RPMI7951 (cell line): Measurements from ENCODE around the gene AGBL4. TPM values are rescaled to one million over a fixed set of nuclear protein-coding genes. Genes with fewer than 3 reads are reported as not detected.
A peak's percentile ranks its signal among the peaks of the same experiment; 100 is the strongest.

Experiments used
- DNase-seq: peaks from one replicate; pipeline ENCODE4 v3.0.0-alpha.2; 2012; ENCODE audit warnings: low read depth
- total RNA-seq: library from RNA; depleted of rRNA; stranded (reverse); fragments of >200 nt; shearing (Covaris generic); gene quantifications from 2 replicates; pipeline ENCODE4 v1.2.3, GENCODE V29; 2014

Gene AGBL4
- total RNA-seq, 1 experiment from 2014 or later, result not detected

DNA sequence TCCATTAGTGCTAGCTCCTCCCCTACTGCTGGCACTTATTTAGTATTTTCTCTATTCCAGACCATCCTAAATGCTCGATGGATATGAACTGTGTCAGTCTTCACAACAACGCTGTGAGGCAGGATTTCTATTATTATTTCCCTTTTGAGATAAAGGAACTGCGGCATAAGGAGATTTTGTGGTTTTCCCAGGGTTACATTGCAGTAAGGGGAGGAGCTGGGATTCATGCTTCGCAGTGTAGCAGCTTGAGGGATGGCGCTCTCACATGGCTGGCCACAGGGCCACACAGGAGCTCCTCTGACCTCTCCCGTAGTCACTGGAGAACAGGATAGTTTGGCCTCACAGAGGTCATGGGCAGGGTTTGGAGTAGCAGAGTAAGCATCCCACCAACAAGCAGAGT lies 1364.0 kb downstream of the AGBL4 start:
- DNase-seq, result no peak

DNA sequence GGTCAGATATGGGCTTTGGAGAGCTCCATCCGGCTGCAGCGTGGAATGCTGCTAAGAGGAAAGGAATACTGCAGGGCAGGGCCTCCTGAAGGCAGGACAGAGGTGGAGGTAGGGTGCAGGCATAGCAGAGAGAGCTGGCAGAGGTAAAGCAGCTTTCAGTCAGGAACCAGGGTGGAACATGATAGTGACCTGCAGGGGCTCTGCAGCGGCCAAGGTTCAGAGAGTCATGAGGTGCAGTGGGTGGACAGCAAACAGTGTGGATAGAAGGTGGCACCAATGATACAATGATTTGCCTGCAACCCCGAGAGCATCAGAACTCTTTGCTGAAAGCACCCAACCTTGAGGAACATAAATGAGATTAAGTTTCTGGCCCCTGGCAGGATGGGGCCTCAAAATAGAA lies 1366.3 kb downstream of the AGBL4 start:
- no peak for DNase-seq

DNA sequence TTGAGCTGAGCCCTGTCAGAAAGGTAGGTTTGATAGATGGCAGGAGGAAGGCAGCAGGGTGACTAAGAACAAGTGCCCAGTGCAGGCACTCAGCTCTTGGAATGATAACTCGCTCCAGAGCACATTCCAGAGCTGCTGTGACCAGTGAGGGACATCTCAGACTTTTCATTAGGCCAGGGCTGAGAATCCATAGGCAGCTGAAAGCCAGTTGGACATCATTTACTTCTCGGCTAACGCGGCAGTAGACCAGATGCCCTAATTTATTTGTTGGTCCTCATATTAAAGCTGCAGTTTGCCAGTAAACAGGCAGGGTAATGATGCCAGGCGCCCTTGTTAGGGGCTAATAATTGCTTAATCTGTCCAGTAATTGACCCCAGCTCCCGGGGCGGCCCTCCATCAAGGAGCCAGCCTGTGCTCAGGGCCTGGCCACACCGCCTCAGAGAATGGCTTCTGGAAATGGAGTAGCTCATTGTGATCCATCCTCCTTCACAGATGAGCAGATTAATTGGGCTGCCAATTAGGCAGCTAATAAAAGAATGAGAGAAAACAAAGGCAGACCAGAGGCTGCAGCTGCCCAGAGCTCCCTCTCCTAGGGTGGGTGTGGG lies 1369.0 kb downstream of the AGBL4 start:
- no peak for DNase-seq

DNA sequence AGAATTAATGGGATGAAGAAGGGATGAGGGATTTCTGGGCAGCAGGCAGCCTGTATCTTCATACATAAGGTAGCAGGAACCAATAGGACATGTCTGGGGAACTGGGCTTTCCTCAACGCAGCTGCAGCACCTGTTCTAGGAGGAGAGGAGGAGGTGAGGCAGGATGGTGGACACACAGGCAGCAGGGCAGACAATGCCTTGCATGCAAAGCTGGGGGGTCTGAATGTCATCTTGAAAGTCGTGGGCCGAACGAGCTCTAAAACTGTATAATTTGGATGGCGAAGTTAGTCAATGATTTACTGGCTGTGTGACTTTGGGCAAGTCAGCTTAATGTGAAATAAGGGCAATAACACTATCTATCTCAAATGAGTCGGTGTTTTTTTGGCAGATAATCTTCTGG lies 1371.4 kb downstream of the AGBL4 start:
- no peak for DNase-seq

DNA sequence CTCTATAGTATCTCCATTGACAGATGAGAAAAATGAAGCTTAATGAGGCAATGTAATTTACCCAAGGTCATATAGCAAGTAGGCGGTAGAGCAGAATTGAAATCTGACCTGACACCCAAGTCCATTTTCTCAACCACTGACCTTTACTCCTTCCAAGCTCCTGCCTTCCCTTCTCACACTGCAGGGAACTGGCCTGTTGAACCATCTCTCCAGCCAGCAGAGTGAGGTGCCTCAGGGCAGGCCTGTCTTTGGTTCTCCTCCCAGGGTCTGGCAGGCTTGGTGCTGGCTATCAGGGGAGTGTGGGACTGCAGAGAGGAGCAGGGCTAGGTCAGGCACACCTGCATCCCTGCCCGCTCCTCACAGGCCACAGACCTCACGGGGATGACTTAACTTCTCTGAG lies 1373.9 kb downstream of the AGBL4 start:
- no peak for DNase-seq

DNA sequence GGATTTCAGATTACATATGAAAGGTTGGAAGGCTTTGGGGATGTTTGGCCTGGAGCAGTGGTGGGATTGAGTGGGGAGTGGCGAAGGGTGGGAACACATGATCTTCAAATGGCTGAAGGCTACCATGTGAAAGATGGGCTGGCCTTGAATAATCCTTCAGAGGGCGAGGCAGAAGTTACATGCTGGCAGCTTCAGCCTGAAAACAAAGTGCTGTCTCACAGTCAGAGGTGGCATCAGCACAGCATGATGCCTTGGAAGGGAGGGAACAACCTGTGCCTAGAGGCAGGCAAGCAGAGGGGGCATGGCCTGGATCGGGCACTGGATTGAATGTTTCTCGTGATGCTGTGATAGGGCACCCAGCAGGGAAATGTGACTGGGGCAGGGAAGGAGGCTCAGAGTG lies 1377.9 kb downstream of the AGBL4 start:
- DNase-seq, result no peak

DNA sequence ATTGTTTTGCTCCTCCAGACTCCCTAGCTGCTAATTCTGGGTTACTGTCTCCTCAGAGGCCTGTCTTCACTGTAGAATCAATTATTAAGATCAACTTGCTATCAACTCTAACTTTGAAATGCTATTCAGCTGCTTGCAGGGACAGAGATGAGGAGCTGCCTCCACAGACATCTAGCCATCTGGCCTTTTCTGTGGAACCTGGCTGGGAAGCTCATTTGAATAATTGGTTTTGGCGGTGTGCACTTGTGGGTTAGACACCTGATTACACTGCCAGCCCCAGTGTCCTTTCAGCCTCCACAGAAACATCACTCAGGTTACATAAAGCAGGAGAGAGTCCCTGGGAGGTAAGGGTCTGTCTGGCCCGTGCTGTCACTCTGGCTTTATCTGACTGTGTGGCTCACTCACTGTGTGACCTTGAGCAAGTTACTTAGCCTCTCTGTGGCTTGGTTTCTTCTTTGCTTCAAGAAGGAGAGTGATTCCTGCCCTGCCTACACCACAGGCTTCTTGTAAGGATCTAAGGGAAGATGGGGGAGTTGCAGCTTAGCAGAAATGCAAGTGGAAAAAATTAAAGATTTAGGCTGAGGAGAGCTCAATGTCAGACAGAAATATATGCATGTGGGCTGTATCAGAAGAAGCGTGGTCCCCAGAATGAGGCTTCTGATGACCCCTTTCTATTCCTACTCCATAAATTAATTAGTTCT lies 1378.7 kb downstream of the AGBL4 start:
- DNase-seq, result no peak

DNA sequence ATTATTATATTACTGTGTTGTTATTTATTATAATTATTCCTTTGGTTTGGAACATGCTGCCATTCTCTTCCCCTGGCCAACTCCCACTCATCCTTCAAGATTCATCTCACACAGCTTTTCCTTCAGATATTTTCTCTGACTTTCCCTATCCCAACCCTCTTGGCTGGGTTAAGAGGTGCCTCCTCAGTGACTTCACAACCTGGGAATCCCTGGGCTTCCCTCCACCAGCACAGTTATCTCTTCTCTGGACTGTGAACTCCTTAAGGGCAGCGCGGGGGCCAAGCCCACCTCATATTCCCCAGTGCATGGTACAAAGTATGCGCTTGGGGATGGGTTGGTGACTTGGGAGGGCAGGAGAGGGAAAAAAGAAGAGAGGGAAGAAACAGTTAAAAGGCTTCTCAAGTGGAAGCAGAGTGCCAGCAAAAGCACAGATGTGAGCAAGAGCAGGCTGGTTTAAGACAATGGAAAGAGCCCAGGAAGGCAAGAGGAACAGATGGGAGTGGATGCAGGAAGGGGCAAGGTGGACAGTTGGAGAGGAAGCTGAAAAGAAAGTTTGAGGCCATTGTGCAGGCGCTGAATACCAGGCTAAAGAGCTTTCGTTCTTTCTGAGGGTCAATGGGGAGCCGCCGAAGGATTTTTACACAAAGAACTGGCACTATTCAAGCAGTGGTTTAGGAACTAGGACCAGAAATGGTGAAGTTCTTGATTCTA lies 1379.4 kb downstream of the AGBL4 start:
- no peak for DNase-seq

DNA sequence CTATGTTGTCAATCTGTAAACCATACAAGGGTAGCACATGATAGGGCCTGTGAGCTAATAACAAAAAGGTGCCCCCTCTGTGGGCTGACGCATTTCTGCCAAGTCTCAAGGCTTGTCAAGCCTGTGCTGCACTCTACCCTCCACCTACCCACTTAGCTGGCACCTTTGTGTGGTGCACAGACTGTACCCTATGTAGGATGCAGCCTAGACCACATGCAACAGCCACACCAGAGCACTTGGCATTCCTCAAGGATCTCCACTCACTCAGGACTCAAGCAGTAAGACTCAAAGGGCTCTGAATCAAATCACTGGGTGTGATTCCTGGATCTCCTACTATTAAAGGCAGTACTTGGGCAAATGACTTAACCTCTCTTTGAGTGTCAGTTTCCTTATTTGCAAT lies 1380.6 kb downstream of the AGBL4 start:
- no peak for DNase-seq

DNA sequence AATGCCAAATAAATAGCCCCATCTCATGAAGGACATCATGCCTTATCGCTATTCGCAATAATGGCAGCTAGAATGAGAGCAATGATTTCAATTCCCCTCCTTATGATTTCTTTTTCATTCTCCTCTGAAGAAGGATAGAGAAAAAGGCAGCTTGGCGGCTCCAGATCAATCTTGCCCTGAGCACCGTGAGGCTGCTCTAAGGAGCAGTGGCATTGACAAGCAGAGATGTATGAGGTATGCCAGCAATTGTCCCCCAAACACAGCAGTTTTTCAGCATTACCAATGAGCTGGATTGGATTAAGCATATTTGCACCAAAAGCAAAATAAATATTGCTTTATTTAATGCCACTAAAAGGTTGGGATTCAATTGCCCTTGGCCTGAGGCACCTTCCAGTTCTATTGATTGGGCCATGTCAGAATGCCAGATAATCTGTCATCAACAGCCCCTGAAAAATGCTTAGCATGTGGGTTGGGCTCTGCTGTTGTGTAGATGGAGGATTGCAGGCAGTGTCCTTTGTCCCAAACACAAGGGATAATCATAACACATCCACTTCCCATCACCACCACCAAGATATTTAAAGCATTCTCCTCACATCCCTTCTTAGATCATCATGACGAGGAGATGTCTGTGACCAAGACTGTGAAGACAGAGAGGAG lies 1382.8 kb downstream of the AGBL4 start:
- DNase-seq, result no peak

DNA sequence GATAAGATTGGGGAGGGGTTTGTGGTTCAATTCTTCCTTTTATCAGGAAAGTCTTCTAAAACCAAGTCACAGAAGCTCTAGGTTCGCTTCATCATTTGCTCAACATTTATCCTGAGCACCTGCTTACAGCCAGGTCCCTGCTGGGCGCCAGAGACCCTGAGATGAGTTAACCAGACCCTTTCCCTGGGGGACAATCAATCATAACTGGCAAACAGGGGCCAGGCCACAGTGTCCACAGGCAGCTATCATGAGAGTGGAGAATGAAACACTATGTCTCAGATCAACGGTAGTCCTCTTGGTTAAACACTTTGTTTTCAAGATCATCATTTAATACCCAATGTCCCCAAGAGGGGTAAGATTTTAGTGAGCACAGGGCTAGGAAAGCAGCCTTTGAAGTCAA lies 1393.9 kb downstream of the AGBL4 start:
- DNase-seq, result no peak

DNA sequence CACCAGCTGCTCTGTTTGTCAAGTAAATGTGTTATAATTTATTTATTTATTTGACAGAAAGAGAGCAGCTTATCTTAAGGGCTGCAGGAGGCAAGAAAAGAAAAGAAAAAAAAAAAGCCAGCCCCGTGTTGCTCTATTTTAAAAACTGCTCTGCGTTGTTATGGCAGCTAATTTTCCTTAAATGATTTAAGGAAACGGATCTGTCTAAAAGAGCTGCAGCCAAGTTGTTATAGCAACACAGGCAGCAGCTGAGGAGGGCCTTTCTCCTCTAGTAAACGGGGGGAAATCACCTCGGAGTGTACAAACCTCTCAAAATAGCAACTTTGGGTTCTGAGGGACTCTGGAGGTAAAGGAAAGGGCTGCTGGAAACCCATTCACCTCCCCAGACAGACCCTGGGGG lies 1396.3 kb downstream of the AGBL4 start:
- DNase-seq, result no peak

DNA sequence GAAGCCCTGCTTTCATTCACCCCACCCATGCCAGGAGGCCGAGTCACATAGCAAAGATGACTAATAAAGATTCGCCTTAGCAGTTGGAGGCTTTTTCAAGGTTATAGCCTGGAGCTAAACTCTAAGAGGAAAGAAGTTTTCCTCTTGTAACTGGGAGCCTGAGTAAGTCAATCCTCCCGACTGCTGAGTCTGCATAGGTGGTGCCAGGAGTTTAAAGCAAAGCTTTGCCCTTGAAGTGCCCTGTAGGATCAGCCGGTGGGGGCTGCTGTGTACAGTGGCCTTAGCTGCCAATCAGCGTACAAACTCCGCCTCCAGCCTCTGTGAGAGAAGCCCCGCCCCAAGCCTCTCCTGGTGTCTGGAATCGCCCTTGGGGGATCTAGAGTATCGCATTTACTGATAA lies 1404.2 kb downstream of the AGBL4 start:
- DNase-seq, result peak; percentile 99

DNA sequence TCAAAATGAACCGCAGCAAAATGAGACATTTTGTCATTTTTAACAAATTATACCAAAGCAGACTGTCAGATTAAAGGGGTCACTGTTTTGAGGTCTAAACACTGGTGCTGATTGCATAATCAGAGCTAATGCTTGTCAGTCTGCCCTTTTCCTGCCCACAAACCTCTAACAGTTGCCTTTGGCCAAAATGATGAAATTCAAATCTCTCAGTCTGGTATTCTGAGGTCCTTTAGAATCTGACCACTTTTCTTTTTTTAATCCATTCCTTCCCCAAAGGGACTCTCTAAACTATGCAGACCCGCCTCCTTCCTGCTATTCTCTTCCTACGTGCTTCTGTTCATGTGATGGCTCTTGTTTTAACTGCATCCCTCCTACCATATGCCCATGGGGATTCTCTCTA lies 1406.5 kb downstream of the AGBL4 start:
- DNase-seq, result peak; percentile 93

DNA sequence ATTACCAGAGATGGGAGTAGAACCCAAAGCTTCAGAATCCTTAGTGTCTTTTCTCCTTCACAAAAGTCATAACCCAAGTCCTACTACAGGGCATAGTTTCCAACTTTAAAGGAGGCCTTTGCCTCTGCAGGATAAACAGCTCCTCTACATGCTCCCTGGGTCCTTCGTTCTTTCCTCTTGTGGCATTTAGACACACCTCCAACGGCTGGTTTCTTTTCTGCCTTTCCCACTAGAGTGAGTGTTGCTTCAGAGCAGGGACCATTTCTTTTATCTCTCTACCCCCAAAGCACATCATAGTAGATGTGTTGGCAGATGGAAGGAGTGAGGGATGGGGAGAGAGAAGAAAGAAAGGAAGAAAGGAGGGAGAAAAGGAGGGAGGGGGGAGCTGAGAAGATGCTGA lies 1407.0 kb downstream of the AGBL4 start:
- peak; percentile 66 for DNase-seq

DNA sequence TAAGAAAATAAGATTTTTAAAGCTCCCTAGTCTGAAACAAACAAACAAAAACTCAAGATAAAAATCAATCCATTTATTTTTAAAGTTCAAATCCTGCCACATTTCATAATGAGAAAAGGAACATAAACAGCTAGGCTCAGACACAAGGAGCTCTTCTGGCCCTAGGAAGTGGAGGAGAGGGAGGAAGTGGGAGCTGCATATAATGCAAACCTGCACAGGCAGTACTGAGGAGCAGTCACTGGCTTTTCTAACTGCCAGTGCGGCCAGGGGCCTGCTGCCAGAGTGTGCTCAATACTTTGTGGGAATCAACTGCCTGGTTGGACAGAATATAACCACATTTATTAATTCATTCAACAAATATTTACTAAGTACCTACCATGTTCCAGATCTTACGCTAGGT lies 1411.9 kb downstream of the AGBL4 start:
- DNase-seq, result no peak

DNA sequence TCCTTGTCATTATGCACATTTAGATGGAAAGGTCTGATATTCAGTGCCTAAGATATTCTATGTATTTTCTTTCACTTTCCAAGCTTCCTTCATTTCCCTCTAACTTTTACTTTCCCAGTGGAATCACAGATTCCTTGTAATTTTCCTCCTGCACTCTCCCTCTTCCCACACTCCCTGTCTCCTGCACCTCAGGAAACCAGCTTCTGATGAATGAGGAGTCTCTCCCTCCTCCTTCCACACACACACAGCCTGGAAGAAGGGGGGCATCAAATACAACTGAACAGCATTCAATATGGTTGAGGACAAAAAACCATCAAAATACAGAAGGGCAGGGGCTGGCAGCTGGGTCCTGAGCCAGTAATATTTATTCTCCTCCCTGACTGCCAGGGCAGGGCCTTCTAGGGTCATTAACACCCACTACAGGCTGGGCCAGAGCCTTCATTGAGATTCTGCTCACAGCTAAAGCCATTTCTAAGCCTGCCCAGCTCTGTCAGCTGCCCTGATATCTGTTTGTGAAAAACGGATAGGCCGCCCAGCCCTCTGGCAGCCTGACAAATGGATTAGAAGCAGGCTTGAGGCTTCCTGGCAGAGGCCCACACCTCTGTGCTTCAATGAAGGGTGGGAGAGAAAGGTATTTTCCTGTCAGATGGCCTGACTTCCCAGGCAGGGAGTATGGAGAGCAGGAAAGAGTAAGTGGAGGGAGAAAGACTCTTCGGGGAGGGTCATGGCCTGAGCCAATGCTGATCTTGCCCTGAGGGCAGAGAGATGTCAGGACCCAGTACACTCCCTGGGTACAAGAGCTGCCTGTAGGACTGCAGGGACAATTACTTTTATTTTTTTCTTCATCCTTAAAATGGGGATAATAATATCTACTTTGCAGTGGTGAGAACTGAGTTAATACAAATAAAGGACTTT lies 1412.9 kb downstream of the AGBL4 start:
- peak; percentile 24 for DNase-seq

DNA sequence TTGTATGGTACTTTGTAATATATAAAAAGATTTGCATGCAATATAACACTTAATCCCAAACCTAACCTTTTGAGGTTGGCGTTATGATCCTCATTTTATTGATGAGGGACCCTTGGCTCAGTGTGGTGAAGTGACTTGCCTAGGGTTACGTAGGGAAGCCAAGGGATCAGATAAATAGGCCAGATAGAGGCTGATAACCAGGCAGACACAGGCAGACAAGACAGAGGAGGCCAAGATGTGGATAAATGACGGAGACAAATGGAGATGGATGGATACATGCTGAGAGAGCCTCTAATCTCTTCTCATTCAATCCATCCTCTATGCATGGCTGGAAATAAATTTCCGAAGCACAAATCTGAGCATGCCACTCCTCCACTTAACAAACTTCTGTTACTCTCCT lies 1414.9 kb downstream of the AGBL4 start:
- no peak for DNase-seq

DNA sequence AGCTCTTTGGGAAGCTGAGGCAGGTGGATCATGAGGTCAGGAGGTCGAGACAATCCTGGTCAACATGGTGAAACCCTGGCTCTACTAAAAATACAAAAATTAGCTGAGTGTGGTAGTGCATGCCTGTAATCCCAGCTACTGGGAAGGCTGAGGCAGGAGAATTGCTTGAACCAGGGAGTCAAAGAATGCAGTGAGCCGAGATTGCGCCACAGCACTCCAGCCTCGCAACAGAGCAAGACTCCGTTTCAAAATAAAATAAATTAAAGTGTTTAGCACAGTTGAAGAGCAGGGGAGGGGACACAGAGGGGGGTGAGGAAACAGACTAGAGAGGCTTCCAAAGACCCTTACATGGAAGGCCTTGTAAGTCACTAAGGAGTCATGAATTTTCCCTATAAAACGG lies 1420.5 kb downstream of the AGBL4 start:
- DNase-seq, result no peak

DNA sequence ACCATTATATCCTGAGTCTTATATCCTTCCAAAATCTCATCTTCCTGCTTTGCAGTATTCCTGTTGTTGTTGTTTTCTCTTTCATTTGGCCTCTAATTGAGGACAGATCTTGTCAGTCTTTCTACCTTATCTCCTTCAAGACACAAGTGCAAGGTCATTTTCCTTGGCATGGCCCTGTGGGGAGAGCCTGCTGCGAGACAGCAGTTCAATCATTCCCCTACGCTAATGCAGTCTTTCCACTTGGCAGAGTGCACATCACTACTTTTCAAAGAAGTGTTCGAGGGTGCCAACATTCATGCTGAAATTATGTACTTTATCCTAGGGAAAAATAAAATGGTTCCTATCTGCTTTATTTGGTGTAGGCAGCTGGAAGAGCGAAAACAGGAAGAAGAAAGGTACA lies 1421.4 kb downstream of the AGBL4 start:
- no peak for DNase-seq

DNA sequence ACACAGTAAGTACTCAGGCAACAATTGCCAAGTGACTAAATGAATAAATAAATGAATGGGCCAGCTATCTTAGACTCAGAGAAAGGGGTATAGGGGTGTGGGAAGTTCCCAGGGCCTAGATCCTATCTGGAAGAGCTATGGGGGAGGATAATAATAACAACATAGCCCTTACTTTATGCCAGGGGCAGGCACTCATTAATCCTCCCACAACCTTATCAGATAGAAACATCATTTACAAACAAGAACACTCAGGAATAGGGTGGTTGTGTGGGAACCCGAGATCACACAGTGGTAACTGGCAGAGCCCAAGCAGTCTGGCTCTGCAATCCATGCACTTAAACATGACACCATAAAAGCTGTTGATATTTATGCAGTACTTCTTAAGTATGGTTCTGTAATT lies 1423.6 kb downstream of the AGBL4 start:
- peak; percentile 46 for DNase-seq

DNA sequence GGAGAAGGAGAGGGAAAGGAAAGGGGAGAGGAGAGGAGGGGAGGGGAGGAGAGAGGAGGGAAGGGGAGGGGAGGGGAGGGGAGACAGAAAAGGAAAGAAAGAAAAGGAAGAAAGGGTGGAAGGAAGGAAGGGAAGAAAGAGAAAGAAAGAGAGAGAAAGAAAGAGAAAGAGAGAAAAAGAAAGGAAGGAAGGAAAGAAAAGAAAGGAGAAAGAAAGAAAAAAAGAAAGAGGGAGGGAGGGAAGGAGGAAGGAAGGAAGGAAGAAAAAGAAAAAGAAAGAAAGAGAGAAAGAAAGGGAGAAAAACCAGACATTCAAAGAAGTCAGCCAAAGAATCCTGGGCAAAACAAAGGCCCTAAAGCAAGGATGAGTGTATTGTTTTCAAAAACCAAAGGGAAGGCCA lies 1426.1 kb downstream of the AGBL4 start:
- DNase-seq, result no peak
